Erythroblast (primary cell): ENCODE data around the gene RPH3AL.

Source experiments
- DNase-seq, 2 experiments: peaks; one replicate each; lab custom pipeline; 2025; lab: John Stamatoyannopoulos, UW
- GATA1 ChIP-seq: IDR thresholded peaks from 2 replicates; pipeline ENCODE4 v1.6.1; 2011; ENCODE audit warnings: low read depth, mild to moderate bottlenecking, control low read depth, low read length, moderate library complexity
- POLR2A ChIP-seq: IDR thresholded peaks from 2 replicates; pipeline ENCODE4 v1.6.1; 2011; ENCODE audit warnings: mild to moderate bottlenecking, low read length

Gene RPH3AL

GRCh38 chr17:340074-340473 lies 12.5 kb downstream of the RPH3AL start:
- TF ChIP-seq POLR2A = no peak
- no peak for TF ChIP-seq GATA1
- no peak for DNase-seq

DNA sequence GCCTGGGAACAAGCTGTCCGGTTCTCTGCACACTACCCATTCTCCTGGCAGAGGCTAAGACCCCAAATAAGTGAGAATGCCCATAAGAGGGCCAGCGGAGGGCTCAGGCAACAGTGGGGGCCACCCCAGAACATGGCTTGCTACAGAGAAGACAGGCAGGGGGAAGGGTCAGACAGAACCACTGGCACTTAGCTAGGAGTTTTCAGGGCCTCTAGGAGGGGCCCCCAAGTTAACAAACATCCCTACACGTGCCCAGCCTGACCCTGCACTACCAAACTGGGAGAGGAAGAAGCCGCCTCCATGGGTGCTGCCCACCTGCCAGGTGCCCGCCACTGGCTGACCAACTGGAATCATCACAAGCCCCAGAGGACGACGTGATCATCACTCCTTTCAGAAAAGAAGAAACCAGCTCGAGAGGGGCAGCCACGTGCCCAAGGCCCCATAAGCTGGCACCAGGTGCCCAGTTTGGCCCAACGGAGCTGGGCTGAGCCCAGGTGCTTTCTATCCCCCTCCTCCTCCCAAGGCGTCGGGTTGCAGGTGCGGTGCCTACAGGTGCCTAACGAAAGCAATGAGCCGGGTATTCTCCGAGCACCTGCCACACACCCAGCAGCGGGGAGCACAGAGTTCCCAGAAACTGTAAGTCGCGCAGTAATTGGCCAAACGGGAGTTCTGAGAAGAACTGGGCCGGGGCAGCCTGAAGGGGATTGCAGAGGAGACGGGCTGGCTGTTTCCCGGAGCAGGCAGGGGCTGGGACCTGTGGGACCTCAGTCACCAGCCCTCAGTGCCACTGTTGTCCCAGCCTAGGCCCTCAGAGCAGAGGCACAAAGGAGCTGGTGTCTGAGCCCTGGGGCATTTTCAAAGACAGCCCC lies 13.2 kb downstream of the RPH3AL start:
- no peak for TF ChIP-seq POLR2A
- no peak for TF ChIP-seq GATA1
- DNase-seq = no peak

- TF ChIP-seq POLR2A (no peak), GATA1 (no peak)
Measured at GRCh38 chr17:338442-339192, 14.0 kb downstream of the RPH3AL start.

DNA sequence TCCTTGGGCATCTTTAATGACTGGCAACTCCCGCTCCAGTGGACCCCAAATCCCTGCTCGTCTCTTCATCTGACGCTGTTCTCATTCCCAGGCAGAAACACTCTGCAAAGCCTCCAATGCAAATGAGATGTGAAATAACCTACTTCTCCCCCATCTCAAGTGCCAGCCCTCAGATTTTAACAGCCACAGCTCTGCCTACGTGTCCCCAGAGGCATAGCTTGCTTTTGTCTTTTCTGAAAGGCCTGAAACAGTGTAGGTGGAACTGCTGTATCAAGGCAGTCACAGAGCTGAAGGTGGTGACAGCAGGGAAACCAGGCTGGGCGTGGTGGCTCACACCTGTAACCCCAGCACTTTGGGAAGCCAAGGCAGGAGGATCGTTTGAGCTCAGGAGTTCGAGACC lies 14.7 kb downstream of the RPH3AL start:
- no peak for DNase-seq
- TF ChIP-seq POLR2A (no peak), GATA1 (no peak)

More at GRCh38 chr17:338442-339192, 14.0 kb downstream of the RPH3AL start:
- no peak for DNase-seq

DNA sequence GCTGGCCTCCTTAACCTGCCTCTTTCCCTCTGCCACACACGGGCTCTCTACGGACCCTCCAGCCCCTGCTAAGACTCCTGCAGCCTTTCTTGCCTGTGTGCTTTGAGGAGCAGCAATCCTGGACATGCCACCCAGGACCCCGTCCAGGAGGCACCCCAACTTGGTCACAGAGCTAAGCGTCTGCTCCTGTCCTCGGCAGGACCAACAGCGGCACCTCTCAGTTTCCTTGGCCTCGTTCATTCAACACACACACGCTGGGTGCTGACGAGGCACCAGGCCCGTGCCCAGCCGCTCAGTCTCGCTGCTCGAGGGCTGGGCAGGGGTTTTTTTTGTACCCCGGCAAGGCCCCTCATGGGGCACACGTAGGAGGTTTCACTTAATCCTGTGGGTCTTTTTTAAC lies 15.2 kb downstream of the RPH3AL start:
- TF ChIP-seq GATA1 (no peak), POLR2A (no peak)
- no peak for DNase-seq

- no peak for DNase-seq
Measured at GRCh38 chr17:337022-337420, 15.6 kb downstream of the RPH3AL start.

GRCh38 chr17:336110-337021 lies 16.2 kb downstream of the RPH3AL start:
- DNase-seq = no peak
- TF ChIP-seq GATA1 (no peak), POLR2A (no peak)

More at GRCh38 chr17:337022-337420, 15.6 kb downstream of the RPH3AL start:
- TF ChIP-seq POLR2A (no peak), GATA1 (no peak)

DNA sequence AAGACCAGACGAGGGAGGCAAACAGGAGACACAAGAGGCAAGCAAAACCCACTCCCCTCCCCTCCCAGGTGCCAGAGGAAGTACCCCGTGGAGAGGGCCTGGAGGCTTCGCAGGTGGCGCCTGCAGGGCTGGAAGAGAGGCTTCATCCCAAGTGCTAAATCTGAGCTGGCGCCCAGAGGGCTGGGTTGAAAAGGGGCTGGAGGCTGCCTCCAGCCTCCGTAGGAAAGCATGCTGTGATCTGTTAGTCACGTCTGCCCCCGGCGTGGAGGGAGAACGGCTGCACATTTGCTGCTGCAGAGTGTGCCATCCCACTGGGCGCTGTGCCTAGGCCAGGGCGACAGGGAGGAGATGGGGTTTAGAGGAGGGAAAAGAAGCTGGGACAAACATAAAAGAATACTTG lies 16.9 kb downstream of the RPH3AL start:
- no peak for DNase-seq

GRCh38 chr17:334974-335481 lies 17.6 kb downstream of the RPH3AL start:
- TF ChIP-seq POLR2A (no peak), GATA1 (no peak)
- DNase-seq = no peak

More for the DNA sequence above, 16.9 kb downstream of the RPH3AL start:
- TF ChIP-seq GATA1 (no peak), POLR2A (no peak)

DNA sequence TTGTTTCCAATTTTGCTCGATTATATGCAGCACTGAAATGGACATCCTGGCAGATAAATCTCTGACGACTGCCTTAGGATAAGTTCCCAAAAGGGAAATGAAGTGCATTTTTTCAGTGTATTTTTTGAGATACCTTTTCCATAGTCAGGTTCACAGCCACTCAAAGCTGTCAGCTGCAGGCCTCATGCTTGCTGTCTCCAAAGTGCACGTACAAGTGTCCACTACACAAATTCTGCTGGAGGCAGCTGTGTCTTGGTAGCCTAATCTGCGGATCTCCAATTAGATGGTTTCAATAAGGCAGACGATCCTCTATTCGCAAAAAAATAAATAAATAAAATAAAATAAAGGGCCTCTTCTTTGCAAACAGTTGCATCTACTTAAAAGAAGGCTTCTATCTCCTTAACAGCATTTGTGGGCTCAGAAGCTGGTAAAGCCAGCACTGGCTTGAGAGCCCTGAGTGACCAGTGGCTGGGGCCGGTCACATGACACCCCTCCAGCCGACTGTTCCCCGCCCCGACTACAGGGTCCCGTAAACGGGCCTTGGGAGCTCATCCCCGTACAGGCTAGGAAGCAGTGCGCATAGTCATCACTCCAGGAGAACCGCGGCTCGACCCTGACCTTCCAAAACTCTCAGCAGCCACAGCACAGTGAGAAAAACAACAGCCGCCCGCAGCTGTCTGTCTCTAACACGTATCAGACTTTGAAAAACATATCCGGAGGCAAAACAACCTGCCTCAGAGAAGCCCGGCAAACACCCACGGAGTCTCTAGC lies 18.8 kb downstream of the RPH3AL start:
- TF ChIP-seq GATA1 = no peak
- TF ChIP-seq POLR2A = no peak
- no peak for DNase-seq

- no peak for TF ChIP-seq POLR2A
- TF ChIP-seq GATA1 = no peak
- DNase-seq = no peak
Measured at GRCh38 chr17:332558-333322, 19.9 kb downstream of the RPH3AL start.

- DNase-seq = no peak
- TF ChIP-seq GATA1 = no peak
- no peak for TF ChIP-seq POLR2A
Measured at GRCh38 chr17:332023-332422, 20.6 kb downstream of the RPH3AL start.
